HG03175 (cell line): ENCODE results near the gene CHAF1A.

Source experiments
- ATAC-seq: cut with Tn5 transposase; IDR thresholded peaks from one replicate; pipeline ENCODE4 v1.9.1; 2021; ENCODE audit warnings: mild to moderate bottlenecking, moderate library complexity; ENCODE audit not compliant: unreplicated experiment

Gene CHAF1A

DNA sequence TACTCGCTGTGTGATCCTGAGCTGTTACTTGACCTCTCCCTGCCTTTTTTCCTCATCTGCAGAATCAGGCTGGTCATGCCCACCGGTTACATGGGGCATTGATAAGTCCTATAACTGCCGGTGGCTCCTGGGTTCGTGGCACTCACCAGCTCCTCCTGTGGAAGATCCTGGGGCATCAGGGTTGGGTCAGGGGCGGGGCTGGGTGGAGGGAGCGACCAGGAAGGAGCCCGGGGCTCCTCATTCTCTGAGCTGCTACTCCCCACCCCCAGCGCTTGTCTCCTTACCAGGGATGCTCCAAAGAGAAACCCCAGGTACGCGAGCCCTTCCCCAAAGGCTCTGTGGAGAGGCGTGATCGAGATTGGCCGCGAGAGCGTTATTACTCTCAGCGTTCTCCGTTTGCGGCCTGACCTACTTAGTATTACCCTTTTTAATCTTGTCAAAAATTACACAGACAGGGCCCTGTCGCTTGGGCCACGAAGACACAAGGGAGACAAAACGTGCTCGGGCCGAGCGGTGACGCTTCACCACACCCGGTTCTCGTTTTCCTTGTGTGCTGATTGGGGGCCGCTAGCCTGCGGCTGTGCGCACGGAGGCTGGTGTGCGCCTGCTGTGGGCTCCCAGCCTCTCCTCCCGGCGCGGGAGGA lies 80.4 kb downstream of the CHAF1A start:
- no peak for ATAC-seq

DNA sequence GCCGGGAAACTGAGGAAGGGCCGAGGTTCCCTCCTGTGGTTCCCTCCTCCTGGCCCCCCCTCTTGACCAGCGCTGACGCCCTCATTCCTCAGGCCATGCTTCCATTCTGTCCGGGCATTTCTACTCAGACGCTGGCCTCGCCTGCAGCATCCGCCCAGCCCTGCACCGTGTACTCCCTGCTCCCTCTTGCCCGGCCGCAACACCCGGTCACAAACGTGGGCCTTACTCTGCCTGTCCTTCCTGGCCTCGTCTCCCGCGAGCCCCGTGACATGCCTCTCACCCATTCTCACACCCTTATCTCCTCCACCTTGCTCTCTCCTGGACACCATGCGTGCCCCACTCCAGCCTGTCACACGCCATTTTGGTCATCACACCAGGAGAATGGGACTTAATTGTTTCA lies 80.9 kb downstream of the CHAF1A start:
- ATAC-seq, result no peak

DNA sequence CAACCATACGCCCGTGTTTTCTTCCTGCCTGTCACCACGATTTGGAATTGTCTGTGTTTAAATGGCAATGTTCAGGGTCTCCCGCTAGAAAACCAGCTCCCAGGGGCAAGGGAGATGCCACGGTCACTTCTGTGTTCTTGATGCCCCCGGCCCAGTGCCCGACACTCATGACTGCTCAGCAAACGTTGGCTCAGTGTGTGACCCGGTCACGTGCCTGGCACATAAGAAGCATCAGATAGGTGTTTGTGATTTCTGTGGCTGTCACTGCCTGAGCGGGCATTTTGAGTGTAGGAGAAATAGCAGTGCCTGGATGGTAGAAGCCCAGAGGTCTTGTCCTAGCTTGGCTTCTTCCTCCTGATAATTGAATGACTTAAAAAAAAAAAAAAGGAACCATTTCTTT lies 85.1 kb downstream of the CHAF1A start:
- ATAC-seq, result no peak

DNA sequence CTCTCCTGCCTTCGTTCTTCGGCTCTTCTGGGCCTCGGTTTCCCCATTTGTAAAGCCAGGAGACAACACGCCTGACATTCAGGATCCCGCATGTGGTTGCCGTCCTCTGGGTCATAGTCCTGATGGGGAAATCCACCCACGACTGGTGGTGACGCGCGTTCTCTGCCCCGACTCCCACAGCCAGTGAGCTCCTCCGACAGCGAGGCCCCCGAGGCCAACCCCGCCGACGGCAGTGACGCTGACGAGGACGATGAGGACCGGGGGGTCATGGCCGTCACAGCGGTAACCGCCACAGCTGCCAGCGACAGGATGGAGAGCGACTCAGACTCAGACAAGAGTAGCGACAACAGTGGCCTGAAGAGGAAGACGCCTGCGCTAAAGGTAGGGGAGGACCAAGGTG lies 86.1 kb downstream of the CHAF1A start:
- ATAC-seq, result no peak

DNA sequence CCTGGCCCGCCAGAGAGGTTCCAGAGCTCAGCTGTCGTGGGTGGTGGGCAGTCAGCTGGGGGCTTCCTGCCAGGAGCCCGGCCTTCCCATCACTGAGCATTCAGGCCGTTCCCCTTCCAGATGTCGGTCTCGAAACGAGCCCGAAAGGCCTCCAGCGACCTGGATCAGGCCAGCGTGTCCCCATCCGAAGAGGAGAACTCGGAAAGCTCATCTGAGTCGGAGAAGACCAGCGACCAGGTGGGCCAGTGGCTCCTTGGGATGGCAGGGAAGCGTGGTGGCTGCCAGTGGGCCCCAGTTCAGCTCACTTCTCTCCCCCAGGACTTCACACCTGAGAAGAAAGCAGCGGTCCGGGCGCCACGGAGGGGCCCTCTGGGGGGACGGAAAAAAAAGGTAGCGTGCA lies 89.0 kb downstream of the CHAF1A start:
- ATAC-seq, result no peak

DNA sequence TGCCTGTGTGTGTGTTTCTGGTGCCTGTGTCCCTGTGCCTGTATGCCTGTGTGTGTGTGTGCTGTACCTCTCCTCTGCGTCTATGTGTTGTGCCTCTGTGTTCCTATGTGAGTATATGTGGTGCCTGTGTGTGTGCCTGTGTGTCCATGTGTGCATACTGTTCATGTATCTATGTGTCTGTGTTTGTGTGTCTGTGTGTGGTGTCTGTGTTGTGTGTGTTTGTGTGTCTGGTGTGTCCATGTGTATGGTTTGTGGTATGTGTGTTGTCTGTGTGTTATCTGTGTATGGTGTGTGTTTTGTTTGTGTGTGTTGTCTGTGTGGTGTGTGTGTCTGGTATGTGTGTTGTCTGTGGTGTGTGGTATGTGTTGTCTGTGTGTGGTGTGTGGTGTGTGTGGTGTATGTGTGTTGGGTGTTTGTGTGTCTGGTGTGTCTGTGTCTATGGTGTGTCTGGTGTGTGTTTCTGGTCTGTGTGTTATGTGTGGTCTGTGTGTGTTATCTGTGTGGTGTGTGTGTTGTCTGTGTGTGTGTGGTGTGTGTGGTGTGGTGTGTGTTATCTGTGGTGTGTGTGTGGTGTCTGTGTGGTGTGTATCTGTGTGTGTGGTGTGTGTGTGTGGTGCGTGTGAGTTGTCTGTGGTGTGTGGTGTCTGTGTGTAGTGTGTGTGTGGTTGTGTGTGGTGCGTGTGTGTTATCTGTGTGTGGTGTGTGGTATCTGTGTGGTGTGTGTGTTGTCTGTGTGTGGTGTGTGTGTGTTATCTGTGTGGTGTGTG lies 90.1 kb downstream of the CHAF1A start:
- no peak for ATAC-seq
